ENCODE data around the gene MKNK1. TPM values are rescaled to one million over a fixed set of nuclear protein-coding genes. Genes with fewer than 3 reads are reported as not detected.

The MKNK1 gene
- total and polyA plus RNA-seq, 2 of the 8 experiments (the other 6 are each of a cell fraction or from before 2014, with no cell fraction given) = 13.9 to 21.5 TPM

DNA sequence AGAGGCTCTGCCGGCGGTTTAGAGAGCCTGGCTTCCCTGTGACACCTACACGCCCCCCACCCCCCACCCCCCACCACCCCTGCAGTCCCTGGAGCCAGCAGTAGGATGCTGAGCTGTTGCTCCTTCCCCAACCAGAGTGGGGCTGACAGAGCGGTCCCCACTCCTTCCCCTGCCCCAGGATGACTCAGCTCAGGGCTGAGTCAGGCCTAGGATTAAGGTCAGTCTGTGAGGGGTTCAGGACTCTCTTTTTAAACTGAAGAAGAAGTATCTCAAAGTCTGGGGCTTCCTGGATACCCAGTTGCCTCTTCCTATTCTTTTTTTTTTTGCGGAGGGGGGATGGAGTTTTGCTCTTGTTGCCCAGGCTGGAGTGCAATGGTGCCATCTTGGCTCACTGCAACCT lies 95.3 kb downstream of the MKNK1 start:
- Histone ChIP-seq H4K5ac (ENCODE audit: insufficient read length, low read depth, low read length) (no peak overlapping the region), H3K23me2 (ENCODE audit: low read depth, low read length) (no peaks in the 10 kb centered on the region), H2BK12ac (ENCODE audit: low read depth, low read length) (no peak overlapping the region), H3K36me3 (ENCODE audit: control insufficient read depth in 2 of 4, insufficient read depth in 4 of 4, low read length in 3 of 4) (no peaks in the 10 kb centered on the region), H3K18ac (ENCODE audit: extremely low read depth, low read length) (no peak overlapping the region), H3K56ac (replicated peaks; ENCODE audit: insufficient read length, low read depth, low read length) (no peak overlapping the region), H3K4me3 (ENCODE audit: extremely low read depth in 1 of 4, insufficient read depth in 2 of 4, low read depth in 3 of 4, low read length in 4 of 4) (no peak overlapping the region), H4K8ac (ENCODE audit: extremely low read depth, insufficient read depth, low read length) (no peak overlapping the region), H3K14ac (ENCODE audit: insufficient read length) (no peak overlapping the region), H2AK5ac (ENCODE audit: low read depth, low read length) (no peak overlapping the region), H2AFZ (ENCODE audit: low read length) (no peak overlapping the region), H4K91ac (replicated peaks; ENCODE audit: insufficient read length, low read length) (no peak overlapping the region), H2BK120ac (replicated peaks; ENCODE audit: low read depth, low read length) (no peak overlapping the region), H3K27me3 (replicated peaks in 1 of 4; ENCODE audit: control insufficient read depth in 3 of 4, extremely low read depth in 1 of 4, insufficient read depth in 3 of 4, low read length in 3 of 4) (no peaks in the 10 kb centered on the region; a peak in 3 of 7 replicates), H3K79me2 (ENCODE audit: control insufficient read depth in 1 of 2, insufficient read depth in 2 of 2, low read length in 2 of 2) (no peaks in the 10 kb centered on the region), H3K9ac (replicated peaks in 1 of 4; ENCODE audit: extremely low read depth in 1 of 4, low read depth in 3 of 4, low read length in 3 of 4) (no peak overlapping the region), H4K20me1 (replicated peaks in 1 of 2; ENCODE audit: control insufficient read depth in 1 of 2, insufficient read depth in 2 of 2, low read length in 2 of 2) (no peaks in the 10 kb centered on the region), H2BK5ac (ENCODE audit: low read depth, low read length) (no peak overlapping the region), H2BK15ac (ENCODE audit: low read length) (no peak overlapping the region), H3K79me1 (ENCODE audit: low read depth, low read length) (no peaks in the 10 kb centered on the region), H3K4ac (replicated peaks; ENCODE audit: insufficient read length, low read depth, low read length) (no peak overlapping the region), H3K27ac (ENCODE audit: low read depth, low read length) (no peak overlapping the region), H3K4me2 (ENCODE audit: insufficient read depth in 1 of 2, low read depth in 2 of 2, low read length in 2 of 2) (no peak overlapping the region), H3K4me1 (replicated peaks in 1 of 4; ENCODE audit: control insufficient read depth in 3 of 4, insufficient read depth in 4 of 4, low read length in 3 of 4) (peaks cover 0 to 21% (median 4%) of the 10 kb centered on the region in 4 experiments; a peak in 4 of 7 replicates), H2BK20ac (ENCODE audit: low read length) (no peak overlapping the region), H3K9me3 (ENCODE audit: insufficient read depth in 2 of 2, low read depth in 1 of 2, low read length in 1 of 2) (no peaks in the 10 kb centered on the region), H3K23ac (ENCODE audit: insufficient read length) (no peak overlapping the region)
- WGBS, 2 experiments (ENCODE audit: extremely low coverage in 1 of 2, insufficient coverage in 1 of 2, insufficient read length in 1 of 2, insufficient replicate concordance in 2 of 2, low coverage in 1 of 2, low lambda C conversion rate in 2 of 2, missing lambda C conversion rate in 1 of 2) = 77% methylated on average over 5 of the region's 5 CpGs; no CpG with 5 or more reads in 1 of the 2 experiments
- ChIA-PET POLR2A (ENCODE audit: partially characterized antibody) (interaction anchor here (1.4 kb wide), 1 partner anchor 50 kb away, joined by 3 read pairs; no protein-coding TSS in a partner anchor), CTCF (ENCODE audit: partially characterized antibody) (interaction anchor here (0.6 to 18.9 kb wide), 6 partner anchors 14 to 63 kb away, joined by 3 to 287 read pairs (median 8); partner anchors contain the start of gene DMBX1)
- DNase-seq (ENCODE audit: low read depth in 1 of 2, low spot score in 2 of 2) (no peak), FAIRE-seq (no peak)
- TF ChIP-seq CHD1 (IDR thresholded peaks at IDR 0.05; ENCODE audit: low read depth, low read length) (no peak), EGR1 (IDR thresholded peaks at IDR 0.05; ENCODE audit: borderline replicate concordance, low read depth, low read length) (no peak), NANOG (IDR thresholded peaks at IDR 0.05; ENCODE audit: insufficient read depth, low read depth, low read length, poor library complexity, severe bottlenecking) (no peak), NRF1 (IDR thresholded peaks at IDR 0.05; ENCODE audit: low read depth, low read length) (no peak), SIN3A (conservative IDR thresholded peaks at IDR 0.05 in 1 of 2, IDR thresholded peaks at IDR 0.05 in 1 of 2; ENCODE audit: low read depth in 1 of 2, low read length in 2 of 2) (no peak), EZH2 (IDR thresholded peaks at IDR 0.05; ENCODE audit: low read depth, low read length, severe bottlenecking) (no peak), BACH1 (IDR thresholded peaks at IDR 0.05; ENCODE audit: low read length) (peak; percentile 28; the same call in 1 of the 2 replicates)

Measured in H1 (cell line).